Spleen (tissue), 7 donors: Measurements from ENCODE around the gene BCO2.

Experiments
- POLR2A ChIP-seq, 3 donors: fragments of 450-650 bp; IDR thresholded peaks; one replicate each; pipeline ENCODE4 v1.5.1; 2017; ENCODE audit warnings: antibody characterized with exemption in 3 of 3, mild to moderate bottlenecking in 1 of 3
- TF ChIP-seq, protein P1 (sequence below), 11 experiments: fragments of 200-600 bp in 7 of 11; fragments of 450-650 bp in 4 of 11; sonication (generic) in 4 of 11; IDR thresholded peaks in 8 of 11; conservative IDR thresholded peaks in 3 of 11; 1 replicate in 7 of 11; 2 replicates in 4 of 11; pipeline versions ENCODE4 v1.4.0 to v1.8.0; 2016 to 2021; ENCODE audit warnings: antibody characterized with exemption in 11 of 11, inconsistent platforms in 4 of 11, mild to moderate bottlenecking in 1 of 11
- donor health status: DM: no; HTN: no; CAD: no; lungs with moderate emphysema.
- donor health status: DM: no; HTN: no; CAD: no.
- donor health status: DM: no; HTN: no; CAD: no.

DNA sequence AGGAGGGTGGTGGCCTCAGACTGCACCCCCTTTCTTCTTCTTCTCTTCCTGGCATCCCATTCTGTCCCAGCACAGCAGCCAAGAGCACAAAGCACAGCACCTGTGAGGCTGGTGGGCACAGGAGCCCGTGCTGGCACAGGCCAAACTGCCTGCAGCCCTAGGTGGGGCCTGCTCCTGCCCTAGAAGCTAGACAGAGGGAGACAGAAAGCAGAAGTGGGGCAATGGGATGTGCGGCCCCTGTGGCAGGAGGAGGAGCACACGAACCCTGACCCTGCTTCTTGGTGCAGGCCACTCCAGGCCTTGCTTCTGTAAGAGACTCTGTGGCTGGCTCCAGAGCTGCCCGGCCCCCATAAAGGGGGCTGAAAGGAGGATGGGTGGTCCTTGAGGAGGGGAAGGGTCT lies 47.0 kb downstream of the BCO2 start:
- no peak for TF ChIP-seq POLR2A (IDR thresholded peaks at IDR 0.05)
- TF ChIP-seq, protein P1, sequence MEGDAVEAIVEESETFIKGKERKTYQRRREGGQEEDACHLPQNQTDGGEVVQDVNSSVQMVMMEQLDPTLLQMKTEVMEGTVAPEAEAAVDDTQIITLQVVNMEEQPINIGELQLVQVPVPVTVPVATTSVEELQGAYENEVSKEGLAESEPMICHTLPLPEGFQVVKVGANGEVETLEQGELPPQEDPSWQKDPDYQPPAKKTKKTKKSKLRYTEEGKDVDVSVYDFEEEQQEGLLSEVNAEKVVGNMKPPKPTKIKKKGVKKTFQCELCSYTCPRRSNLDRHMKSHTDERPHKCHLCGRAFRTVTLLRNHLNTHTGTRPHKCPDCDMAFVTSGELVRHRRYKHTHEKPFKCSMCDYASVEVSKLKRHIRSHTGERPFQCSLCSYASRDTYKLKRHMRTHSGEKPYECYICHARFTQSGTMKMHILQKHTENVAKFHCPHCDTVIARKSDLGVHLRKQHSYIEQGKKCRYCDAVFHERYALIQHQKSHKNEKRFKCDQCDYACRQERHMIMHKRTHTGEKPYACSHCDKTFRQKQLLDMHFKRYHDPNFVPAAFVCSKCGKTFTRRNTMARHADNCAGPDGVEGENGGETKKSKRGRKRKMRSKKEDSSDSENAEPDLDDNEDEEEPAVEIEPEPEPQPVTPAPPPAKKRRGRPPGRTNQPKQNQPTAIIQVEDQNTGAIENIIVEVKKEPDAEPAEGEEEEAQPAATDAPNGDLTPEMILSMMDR (IDR thresholded peaks at IDR 0.05 in 8 of 11, conservative IDR thresholded peaks at IDR 0.05 in 3 of 11): no peak
